COLO829 (cell line): ENCODE data around the gene GLYATL3.

Experiments
- DNase-seq: peaks from one replicate; pipeline ENCODE4 v3.0.0; 2012; ENCODE audit warnings: low spot score

GLYATL3 gene

DNA sequence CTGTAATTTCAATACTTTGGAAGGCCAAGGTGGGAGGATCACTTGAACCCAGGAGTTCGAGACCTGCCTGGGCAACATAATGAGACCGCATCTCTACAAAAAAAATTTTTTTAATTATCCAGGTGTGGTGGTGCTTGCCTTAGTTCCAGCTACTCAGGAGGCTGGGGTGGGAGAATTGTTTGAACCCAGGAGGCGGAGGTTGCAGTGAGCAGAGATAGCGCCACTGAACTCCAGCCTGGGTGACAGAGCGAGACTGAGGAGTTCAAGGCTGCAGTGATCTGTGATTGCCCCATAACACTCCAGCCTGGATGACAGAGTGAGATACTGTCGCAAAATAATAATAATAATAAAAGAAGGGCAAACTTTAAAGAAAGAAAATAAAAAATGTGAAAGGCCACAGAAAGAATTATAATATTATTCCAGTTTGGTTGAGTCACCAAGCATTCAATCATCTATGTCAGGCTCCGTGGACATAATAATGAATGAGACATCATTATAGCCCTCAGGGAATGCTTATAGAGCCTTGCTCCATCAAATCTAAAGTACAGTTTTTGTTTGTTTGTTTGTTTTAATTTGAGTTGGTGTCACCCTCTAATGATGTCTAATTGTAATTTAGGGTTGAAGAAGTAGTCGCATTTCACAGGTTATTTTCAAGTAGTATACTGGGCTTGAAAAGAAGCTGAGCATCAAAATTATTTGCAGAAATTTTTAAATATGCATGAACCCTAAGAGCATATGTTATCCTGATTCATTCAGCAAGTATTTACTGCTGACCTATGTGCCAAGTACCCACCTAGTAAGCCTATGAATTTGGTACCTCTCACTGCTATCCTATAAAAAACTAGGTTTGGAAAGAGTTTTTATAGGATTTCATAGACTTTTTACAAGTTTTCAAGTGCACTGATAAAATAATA is 15.1 kb downstream of the GLYATL3 start:
- no peak for DNase-seq

DNA sequence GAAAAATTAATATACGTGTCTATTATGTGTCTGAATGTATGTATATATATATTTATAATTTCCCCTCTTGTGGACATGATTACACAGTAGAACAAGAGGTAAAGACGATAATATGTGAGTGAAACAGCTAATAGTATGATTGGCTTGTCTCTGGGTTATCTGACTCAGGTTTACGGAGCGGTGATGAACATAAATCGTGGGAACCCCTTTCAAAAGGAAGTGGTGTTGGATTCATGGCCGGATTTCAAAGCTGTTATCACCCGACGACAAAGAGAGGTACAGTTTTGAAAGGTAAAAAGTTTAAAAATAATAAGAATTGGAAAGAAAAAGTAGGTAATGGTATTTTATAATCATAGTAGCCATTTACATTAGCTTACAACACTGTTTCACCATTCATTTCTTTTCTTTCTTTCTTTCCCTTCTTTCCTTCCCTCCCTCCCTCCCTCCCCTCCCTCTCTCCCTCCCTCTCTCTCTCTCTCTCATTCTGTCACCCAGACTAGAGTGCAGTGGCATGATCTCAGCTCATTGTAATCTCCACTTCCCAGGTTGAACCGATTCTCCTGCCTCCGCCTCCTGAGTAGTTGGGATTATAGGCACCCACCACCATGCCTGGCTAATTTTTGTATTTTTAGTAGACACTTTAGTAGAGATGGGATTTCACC is 15.9 kb downstream of the GLYATL3 start:
- no peak for DNase-seq

DNA sequence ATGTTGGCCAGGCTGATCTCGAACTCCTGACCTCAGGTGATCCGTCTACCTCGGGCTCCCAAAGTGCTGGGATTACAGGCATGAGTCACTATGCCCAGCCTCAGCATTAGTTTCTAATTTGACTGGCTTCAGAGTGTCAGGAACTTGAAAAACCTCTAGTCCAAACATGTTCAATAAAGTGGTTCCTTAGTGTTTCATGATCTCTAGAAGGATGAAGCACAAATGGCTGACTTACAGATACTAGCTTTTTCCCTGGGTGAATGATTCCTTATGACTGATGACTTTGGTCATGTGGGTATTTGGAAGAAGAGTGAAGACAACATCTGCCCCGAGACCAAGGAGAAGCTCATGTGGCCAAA is 16.4 kb downstream of the GLYATL3 start:
- DNase-seq = no peak

DNA sequence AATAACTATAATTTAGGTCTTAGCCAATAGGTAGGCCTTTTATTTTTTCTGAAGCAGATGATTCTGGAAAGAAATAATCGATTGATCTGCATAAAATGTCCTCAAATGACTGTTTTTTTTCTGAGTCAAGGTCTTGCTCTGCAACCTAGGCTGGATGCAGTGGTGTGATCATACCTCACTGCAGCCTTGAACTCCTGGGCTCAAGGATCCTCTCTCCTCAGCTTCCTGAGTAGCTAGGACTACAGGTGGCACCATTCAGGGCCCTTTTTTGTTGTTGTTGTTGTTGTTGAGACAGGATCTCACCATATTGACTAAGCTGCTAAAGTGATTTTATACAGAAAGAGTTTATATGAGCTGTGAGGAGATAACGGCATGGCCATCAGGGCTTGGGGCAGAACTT is 18.2 kb downstream of the GLYATL3 start:
- DNase-seq = no peak

DNA sequence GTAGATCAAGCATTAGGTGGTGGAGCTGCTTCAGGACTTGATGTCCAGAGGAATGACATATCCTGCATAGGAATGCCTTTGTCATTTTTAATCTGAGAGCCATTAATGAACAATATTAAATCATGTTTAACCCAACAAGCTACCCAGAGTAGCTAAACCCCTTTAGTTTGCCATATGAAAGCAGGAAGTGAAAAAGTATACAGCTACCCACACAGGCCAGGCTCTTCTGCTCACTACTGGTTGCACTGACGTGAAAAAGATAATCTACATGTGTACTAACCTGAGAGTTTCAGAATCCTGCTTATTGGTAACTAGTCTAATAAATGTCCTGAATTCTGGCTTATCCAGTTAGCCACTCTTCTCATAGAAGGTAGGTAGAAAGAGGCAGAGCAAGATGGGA is 19.9 kb downstream of the GLYATL3 start:
- DNase-seq = no peak

DNA sequence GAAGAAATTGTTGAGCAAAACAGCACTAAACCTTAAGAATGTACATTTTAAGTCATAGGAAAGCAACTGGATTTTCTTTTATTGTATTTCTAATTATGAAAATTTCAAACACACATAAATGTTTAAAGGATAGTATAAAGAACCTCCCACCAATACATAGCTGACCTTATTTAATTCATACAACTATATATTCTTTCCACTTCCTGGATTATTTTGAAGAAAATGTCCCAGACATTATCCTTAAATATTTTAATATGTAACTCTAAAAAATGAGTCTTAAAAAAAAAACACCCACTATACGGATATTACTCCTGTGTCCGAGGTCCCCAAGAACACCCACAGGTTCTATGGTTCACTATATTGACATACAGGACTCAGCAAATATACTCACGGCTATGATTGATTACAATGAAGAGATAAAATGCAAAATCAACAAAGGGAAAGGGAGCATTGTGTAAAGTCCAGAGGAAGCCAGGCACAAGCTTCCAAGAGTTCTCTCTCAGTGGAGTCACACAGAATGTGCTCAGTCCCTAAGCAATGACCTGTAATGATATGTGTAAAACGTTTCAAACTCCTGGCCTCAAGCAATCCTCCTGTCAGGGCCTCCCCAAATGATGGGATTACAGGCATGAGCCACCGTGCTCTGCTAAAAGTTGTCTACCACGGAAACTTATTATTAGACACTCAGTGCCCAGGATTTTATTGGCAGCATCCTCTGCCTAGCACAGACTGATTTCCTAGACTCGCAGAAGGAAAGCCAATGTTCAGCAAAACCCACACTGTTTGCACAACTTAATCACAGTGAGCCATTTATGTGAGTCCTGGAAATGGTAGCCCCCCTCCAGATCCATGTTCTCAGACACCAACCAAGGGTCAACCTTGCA is 23.2 kb downstream of the GLYATL3 start:
- no peak for DNase-seq

DNA sequence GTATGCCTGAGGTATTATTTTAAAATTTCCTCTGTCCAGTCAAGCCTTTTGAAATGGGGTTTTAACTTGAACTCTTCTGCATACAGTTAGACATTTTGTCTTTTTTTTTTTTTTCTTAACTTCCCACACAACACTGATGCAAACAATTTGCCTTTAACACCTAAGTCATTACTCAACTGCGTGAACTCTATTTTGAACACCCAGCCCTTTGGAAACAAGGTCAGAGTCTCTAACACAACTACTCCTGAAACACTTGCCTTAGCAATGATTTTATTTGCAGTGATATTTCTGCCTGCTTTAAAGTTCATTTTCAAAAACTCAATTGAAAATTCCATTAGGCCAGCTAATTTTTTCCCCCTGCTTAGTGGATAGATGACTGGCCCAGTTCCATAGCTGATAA is 24.2 kb downstream of the GLYATL3 start:
- DNase-seq = no peak

DNA sequence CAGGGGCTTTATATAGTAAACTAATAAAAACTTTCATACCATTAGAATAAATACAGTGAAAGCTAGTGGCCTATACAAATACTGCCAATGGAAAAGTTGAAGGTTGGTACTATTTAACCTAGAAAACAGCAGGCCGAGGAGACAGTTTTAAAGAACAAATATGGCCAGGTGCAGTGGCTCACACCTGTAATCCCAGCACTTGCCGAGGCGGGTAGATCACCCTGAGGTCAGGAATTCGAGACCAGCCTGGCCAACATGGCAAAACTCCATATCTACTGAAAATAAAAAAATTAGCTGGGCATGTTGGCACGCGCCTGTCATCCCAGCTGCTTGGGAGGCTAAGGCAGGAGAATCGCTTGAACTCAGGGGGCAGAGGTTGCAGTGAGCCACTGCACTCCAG is 24.8 kb downstream of the GLYATL3 start:
- DNase-seq = no peak

DNA sequence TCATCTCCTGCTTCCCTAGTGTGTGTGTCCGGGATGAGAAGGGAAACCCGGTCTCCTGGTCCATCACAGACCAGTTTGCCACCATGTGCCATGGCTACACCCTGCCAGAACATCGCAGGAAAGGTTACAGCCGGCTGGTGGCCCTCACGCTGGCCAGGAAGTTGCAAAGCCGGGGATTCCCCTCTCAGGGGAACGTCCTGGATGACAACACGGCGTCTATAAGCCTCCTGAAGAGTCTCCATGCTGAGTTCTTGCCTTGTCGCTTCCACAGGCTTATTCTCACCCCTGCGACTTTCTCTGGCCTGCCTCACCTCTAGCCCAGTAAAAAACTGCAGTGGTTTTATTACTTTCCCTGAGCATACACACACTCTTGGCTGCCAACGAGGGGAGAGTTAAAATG is 26.9 kb downstream of the GLYATL3 start:
- no peak for DNase-seq

DNA sequence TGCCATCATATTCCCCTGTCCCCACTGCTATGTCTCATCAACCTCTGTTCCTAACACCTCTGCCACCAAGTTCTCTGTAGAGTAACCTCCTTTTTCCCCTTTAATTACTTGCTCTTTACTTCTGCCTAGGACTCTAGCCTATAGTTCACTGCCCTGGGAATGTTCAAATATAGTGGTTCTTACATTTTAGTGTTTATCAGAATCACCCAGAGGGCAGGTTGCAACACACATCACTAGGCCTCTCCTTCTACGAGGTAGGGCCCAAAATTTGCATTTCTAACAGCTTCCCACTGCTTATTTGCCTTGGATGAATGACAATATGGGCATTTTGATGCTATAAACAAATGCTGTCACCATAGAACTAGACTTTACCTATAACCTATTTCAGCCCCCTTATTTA is 27.6 kb downstream of the GLYATL3 start:
- no peak for DNase-seq

DNA sequence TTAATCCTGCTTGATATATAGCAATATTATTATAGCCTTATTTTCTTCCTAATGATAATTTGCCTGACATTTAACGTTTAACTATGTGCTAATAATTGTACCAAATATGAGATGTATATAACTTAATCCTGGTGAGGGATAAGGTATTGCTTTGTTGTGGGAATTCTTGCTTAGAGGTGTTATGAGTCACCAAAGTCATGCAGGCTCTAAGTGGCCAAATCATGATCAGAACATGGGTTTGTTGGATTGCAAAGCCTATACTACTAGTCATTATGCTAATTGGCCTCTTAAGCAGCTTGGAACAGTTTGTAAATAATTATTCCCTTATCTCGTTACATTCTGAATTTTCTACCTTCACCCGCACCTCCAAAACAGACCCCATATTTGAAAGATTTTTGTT is 28.8 kb downstream of the GLYATL3 start:
- DNase-seq = no peak

DNA sequence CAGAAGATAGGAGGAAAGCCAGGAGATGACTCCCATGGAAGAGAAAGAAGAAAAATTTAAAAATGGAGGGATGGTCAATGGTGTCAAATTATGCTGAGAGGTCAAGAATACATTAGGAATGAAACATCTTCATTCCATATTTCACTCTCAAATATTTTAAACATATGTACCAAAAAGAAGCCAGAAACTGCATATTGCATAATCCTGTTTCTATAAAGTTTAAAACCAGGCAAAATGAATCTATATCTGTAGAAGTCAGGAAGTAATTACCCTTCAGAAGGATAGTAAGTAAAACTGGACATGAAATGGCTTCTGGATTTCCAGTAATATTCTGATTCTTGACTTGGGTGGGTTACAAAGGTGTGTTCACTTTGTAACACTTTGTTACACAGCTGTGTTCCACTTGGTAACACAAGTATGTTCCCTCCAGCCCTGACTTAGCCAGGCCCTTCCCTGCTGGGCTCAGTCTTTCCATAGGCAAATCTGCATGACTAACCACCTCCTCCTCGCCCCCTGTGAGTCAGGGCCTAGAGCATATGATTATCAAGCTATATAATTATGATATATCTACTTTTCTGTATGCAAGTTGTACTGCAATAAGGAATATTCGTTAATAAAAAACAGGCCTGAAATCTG is 30.5 kb downstream of the GLYATL3 start:
- no peak for DNase-seq

DNA sequence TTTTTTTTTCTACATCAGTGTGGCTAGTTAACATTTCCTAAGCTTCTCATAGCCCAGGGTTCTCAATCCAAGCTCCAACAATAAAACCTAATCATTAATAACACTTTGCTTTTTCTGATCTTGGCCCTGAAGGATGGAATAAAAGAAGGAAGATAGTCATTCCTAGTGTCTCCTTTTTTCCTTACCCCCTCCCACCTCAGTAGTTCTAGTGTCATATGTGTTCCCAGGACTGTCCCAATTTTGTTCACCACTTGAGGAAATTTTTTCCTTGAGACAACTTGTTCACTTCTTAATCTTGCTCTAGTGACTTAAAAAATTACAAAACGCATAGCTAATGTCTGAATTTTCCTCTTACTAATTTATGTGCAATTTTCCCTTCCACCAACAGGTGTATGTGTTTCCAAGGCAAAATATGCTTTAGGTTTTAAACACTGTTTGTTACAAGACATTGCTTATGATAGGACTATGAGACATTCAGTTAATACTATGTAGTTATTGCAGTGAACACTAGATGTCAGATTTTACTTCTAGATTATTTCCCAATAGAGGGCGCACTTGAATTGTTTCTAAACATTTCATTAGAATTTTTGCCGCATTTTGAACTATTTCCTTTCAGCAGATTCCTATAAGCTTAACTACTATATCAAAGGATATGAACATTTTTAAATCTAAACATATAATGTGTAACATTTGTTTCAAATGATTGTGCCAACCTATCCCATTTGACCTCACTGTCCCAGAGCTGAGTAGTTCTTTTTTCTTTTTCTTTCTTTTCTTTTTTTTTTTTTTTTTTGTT is 32.2 kb downstream of the GLYATL3 start:
- DNase-seq = peak; percentile 80

DNA sequence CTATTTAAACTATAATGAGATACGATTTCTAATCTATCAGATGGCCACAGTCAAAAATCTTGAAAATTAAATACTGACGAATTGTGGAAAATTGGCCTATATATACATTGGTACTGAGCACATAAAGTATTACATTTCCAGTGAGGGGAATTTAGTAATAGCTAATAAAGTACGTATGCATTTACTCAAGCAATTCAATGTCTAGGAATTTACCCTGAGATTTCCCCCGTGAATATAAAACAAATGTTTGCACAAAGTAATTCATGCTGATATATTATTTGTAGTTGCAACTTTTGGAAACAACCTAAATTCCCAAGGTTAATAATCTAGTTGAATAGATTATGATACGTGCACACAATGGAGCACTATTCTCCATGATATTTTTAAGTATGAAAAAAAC is 36.1 kb downstream of the GLYATL3 start:
- no peak for DNase-seq

DNA sequence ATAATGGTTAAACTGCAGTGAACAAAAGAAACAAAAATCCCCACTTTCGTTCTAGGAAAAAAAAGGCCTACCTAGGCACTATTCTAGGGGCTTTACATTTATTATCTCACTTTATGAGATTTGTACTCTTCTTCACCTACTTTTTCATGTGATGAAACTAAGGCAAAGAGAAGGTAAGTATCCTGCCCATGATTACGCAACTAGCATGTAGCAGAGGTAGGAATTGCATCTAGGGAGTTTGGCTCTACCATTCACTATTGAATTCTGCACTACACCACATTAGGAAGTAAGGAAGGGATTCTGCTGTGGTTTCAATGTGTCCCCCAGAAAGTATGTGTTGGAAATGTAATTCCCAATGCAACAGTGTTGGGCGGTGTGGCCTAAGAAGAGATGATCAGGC is 39.4 kb downstream of the GLYATL3 start:
- DNase-seq = no peak

DNA sequence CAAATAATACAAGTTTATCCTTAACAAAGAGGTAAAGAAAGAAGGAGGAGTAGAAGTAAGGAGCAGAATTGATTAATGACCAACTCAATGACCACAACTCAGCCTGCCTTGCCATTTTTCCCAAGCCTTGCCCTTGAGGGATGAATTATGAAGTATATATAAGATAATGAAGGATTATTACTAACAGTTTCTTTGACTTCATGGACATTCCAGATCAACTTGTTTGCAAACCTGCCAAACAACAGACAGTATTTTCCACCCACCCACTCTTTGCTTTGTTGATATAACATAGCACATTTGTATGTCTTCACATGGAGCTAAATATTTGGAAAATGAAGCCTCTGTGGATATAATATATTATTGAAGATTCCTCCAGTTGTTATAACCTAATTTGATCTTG is 40.9 kb downstream of the GLYATL3 start:
- peak; percentile 21 for DNase-seq

DNA sequence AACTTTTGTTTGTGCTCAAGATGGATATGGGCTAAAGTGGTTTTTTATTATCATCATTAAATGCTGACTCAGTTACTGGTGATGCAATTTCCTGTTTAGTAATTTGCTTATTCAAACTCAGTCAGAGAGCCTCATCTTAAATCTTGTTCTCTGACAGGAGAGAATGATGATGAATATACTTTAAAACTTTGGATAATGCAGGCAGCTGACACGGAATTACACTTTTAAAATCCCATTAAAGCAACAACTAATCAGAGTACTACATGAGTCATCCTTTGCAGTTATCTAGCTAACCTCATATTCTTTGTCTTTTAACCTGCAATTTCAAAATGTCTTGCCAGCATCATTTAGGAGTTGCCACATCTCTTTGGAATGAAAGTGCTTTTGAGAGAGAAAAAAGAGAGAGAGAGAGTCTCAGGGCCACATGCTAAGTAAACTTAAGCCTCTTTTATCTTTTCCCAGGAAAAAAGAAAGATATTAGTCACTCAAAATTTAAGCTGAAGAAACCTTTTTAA is 41.5 kb downstream of the GLYATL3 start:
- DNase-seq = peak; percentile 76

DNA sequence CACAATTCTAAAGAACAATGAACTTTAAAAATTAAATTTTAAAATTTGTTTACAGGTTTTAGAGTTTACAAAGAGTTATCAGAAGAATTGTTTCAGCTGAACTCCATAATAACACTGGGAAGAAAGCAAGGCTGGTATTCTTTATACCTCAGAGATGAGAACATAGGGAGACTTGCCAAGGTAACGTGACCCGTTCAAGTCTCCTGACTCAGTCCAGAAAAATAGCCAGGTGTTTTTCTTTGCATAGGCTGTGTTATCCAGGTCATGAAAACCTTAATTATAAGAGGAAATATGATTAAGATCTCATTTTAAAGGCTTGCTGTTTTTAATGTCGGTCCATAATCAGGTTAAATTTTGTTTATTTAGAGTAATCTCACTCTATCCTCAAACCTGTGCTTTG is 42.2 kb downstream of the GLYATL3 start:
- DNase-seq = no peak

DNA sequence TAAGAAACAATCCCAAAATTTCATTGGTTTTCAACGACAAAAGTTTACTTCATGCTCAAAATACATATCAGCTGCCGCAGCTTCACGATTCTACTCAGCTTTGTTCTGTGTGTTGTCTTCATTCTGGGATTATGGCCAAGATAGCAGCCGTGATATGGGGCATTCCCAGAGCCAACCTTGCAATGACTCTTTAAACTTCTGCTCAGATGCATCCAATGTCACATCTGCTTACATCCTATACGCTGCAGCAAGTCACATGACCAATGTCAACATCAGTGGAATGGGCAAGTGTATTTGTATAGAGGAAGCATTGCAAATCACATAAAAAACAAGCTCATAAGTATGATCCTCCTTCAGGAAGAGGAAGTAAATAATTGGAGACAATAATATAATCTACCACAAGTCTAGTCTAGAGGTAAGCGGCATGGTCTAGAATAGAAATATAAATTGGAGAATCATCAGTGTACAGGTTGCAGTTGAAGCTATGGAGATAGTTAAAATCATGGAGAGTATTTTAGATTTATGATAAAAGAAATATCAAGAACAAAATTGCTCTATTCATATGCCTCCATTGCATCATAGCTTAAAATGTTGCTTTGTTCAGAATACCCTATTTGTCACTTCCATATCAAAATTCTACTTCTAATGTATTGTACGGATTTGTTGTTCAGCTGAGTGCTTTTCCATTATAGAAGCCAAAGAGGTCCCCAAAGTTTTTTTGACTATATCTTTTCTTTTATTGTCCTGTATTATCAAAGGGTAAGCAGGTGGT is 43.5 kb downstream of the GLYATL3 start:
- DNase-seq = no peak

DNA sequence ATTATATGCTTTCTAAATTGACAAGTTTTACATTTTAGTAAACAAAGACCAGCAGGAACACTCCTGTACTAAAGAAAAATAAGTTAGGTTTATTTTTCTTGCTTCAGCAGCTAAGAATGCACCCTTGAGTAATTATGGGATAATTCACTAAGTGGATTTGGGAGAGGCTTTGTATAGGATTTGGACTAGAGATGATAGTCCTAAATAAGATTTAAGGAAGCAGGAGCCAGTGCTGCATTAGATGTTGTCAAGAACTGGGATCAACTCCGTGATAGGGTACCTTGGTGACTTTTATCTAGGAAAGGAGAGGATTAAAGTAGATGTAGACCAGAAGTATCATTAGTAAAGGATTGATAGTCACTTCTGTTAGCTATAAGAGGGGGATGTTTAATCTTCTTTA is 46.6 kb downstream of the GLYATL3 start:
- DNase-seq = no peak
